CD4-positive, alpha-beta T cell treated with Interleukin-6 at 100 ng/mL for 8 hours (primary cell): Measurements from ENCODE around the gene UQCR11.
A peak's percentile ranks its signal among the peaks of the same experiment; 100 is the strongest.

Experiments used
- DNase-seq: peaks from one replicate; pipeline ENCODE4 v3.0.0-alpha.2; 2020; ENCODE audit warnings: mixed read lengths, low spot score

The UQCR11 gene

GRCh38 chr19:1615156-1615765, 10.0 kb upstream of the UQCR11 start:
- no peak for DNase-seq

DNA sequence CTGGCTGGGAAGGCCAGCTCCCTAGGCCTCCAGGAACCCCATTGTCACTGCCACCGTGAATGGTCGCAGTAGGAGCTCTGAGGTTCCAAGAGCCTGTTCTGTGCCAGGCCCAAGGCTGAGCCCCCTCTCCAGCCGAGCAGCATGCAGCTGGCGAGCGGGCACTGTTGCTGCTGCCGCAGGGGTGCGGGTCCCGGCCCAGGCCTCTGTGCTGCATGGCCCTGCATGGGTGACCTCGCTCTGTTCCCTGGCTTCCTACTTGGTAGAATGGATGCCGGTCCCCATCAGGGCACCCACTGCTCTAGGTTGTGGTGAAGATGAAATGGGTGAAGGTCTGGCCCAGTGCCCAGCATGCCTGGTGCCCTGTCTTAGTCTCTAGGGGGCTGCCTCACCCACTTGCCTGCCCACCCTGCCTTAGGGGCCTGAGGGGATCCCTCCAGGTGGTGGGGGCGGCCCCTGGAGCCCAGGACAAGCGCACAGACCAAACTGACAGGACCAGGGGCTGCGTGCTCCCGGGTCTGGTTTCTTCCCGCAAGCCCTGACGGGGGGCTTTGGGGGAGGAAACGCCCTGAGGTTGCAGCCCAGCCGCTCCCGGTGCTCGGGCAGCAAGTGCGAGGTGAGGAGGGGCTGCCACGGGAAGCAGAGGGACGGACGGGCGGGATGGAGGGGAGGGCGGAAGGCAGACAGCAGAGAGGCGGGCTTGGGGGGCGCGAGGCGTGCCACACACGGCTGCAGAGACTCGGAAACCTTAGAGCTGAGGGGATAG, 8.7 kb upstream of the UQCR11 start:
- DNase-seq = no peak

DNA sequence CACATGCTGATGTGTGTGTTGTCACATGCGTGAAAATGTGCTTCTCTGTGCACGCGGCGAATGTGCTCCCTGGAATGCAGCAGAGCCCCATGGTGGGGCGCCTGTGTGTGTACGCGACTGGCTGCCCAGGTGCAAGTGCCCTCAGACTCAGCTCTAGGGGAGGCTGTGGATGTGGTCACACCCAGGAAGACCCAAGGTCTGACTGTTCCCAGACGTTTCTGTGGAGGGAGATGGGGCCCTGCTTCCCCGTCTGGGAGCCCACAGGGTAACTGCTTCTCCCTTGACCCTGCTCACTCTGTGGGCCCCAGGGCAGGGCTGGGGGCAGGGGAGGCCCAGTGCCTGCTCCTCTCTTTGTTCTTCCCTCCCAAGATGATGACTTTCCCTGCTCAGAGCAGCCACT, 7.9 kb upstream of the UQCR11 start:
- no peak for DNase-seq

DNA sequence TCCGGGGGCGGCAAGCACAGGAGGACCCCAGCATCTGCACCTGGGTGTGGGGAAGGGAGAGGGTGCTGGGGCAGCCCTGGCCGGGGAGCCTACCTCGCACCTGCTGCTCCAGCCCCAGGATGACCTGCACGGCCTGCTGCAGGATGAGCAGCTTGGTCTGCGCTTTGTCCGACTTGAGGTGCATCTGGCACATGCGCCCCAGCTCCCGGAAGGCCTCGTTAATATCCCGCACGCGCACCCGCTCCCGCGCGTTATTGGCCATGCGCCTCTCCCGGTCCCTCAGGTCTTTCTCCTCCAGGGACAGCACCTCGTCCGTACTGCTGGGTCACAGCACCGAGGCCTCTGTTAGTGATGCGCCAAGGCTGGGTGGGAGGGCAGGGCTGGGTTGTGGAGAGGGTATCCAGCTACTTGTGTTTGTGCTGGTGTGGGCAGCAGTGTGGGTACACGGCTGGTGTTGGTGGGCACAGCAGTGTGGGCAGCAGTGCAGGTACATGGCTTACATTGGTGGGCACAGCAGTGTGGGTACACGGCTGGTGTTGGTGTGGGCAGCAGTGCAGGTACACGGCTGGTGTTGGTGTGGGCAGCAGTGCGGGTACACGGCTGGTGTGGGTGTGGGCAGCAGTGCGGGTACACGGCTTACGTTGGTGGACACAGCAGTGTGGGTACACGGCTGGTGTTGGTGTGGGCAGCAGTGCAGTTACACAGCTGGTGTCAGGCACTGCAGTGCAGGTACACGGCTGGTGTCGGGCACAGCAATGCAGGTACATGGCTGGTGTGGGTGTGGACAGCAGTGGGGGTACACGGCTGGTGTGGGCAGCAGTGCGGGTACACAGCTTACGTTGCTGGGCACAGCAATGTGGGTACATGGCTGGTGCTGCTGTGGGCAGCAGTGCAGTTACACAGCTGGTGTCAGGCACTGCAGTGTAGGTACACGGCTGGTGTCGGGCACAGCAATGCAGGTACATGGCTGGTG, 7.1 kb upstream of the UQCR11 start:
- no peak for DNase-seq

DNA sequence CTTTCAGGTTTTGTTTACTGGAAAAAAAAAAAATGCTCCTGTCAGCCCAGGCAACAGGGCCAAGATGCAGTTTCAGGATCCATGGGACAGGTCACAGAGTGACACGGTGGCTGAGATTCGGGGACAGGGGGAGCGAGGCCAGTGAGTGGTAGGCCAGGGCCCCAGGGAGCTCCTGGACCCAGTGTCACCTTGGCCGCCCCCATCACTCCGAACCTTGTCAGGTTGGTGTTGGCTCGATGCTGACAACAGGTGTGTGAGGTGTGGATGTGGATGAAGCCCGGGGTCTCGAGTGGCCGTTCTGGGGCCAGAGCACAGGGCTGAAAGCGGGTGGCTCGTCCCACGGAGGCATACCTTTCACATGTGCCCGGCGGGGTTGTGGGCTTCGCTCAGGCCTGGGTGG, 6.1 kb upstream of the UQCR11 start:
- DNase-seq = no peak

GRCh38 chr19:1610579-1610978, 5.3 kb upstream of the UQCR11 start:
- DNase-seq = no peak

DNA sequence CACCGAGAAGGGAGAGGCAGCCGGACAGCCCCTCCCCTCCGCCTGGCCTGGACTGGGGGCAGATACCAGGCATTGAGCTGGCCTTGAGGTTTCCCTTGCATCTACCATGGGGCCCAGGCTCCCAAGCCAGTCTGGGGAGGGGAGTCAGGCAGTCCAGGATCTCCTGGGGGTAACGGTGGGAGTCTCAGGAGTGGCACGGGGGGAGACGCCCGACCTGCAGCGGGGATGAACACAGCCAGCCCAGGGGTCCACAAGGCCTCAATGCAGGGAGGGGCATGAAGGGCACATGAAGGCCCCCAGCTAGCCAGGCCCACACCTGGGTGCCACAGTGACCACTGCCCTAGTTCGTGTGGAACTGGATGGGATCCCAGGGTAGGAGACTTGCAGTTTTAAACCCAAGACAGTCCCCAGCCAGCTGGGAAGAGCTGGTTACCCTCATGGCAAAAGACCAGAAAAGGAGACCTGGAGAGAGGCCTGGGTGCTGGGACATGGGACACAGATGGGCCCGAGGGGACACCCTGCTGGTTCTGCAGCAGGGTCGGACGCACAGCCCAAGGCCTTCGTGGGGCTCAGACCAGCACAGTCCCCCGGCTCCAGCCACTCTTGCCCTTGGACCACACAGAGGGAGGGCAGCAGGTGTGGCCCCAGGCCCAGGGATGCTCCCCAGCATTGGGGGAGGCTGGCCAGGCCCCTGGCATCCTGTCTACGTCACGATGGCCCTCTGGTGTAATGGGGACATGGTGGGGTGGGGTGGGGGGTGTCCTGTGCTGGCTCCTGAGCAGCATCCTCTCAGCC, 4.6 kb upstream of the UQCR11 start:
- DNase-seq = no peak

GRCh38 chr19:1609103-1609396, 3.8 kb upstream of the UQCR11 start:
- peak; percentile 39 for DNase-seq

GRCh38 chr19:1608359-1609102, 3.3 kb upstream of the UQCR11 start:
- peak; percentile 41 for DNase-seq

GRCh38 chr19:1606138-1606651, 933 bp upstream of the UQCR11 start:
- DNase-seq = no peak

- no peak for DNase-seq
Observed at GRCh38 chr19:1602091-1602707, 3.1 kb downstream of the UQCR11 start.

GRCh38 chr19:1601613-1602064, 3.6 kb downstream of the UQCR11 start:
- DNase-seq = no peak

DNA sequence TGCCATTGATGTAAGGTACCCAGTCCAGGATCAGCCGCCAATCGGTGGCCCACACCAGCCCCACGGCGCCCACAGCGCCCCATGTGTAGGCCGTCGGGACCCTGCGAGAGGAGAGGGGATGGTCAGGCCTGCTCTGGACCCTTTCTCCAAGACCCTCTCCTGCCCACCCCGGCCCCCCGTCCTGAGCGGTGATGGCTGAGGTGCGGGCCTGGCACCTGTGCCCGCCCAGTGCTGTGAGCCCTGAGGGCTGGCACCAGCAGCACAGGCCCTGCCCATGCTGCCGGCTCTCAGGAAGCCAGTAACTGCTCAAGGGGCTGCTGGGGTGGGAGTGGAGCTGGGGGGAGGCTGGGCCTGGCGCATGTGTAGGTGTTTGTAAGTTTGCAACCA, 5.8 kb downstream of the UQCR11 start:
- no peak for DNase-seq

GRCh38 chr19:1598777-1599459, 6.3 kb downstream of the UQCR11 start:
- no peak for DNase-seq

DNA sequence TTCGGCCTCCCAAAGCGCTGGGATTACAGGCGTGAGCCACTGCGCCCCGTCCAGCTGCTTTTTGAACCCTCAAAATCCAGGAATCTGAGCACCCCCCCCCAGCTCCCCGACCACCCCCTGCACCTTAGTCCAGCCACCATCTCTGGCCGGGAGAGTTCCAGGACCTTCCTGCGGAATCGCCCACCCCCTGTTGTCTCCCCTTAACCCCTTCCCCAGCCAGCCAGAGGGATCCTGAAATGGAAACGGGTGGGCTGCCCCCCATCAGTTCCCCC, 11.8 kb downstream of the UQCR11 start:
- no peak for DNase-seq

DNA sequence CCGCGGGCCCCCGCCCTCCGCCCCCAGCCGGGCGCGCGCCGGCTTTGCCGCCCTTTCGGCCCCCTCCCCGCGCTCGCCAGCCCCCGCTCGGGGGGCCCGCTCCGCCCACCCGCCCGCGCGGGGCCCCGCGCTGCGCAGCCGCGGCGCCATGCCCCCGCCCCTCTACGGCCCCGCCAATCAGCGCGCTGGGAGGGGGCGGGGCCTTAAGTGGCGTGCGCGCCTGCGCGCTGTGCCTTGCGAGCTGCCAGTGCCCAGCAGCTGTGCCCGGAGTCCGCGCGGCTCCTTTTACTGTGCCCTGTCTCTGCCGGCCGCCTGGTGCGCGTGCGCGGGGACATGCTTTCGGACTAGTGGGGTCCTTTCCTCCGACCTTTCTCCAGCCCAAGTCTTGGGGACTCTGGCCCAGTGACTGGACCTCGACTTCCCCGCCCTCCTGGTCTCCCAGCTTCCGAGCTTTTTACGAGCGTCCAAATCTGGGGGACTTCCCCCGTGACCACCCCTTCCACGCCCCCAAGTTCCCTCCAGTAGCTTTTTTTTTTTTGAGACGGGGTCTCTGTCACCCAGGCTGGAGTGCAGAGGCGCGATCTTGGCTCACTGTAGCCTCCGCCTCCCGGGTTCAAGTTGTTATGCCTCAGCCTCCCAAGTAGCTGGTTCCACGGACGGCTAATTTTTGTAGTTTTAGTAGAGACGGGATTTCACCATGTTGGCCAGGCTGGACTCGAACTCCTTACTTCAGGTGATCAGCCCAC, 12.3 kb downstream of the UQCR11 start, which contains the start of gene MBD3:
MBD3 (minus strand) TSS at position 111 of the 746 bp plus-strand sequence. CDS start 234 bp downstream, outside the sequence.
- DNase-seq = peak; percentile 87

- DNase-seq = peak; percentile 86
Observed at GRCh38 chr19:1592024-1592754, 13.1 kb downstream of the UQCR11 start.

DNA sequence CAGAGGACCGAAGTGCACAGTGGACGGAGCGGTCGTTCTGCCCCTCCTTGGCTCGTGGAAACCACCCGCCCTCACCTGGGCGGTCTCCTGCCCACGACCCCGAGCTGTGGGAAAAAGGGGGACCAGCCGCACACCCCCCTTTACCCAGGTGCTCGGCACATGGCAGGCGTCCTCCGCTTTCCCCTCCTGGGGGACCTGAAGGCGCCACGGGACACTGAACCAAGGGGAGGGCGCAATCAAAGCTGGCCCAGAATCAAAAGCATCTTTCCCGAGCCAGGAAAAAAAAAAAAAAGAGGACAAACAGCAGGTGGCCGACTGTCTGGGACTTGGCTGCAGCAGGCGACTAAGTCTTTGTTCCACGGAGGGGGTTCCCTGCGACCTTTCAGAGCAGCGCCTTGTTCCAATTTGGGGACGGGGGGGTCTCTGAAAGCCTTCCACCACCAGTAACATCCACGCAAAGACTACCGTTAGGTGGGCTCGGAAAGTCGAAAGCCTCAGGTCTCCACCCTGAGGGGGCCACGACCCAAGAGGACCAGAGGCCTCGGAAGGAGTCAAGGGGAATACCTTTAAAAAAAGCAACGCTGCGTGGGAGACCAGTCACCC, 13.7 kb downstream of the UQCR11 start:
- no peak for DNase-seq
